Left hindlimb (tissue), 1 donor: ENCODE measurements around the gene VPS50.
"Not testable (repeated sequence)": the region's sequence is repeated elsewhere in the genome, so short reads cannot be mapped to it uniquely, and the experiment has no call there.

ENCODE experiments used
- DNase-seq: peaks from one replicate; pipeline ENCODE4 v3.0.0-alpha.2; 2018

Gene VPS50

DNA sequence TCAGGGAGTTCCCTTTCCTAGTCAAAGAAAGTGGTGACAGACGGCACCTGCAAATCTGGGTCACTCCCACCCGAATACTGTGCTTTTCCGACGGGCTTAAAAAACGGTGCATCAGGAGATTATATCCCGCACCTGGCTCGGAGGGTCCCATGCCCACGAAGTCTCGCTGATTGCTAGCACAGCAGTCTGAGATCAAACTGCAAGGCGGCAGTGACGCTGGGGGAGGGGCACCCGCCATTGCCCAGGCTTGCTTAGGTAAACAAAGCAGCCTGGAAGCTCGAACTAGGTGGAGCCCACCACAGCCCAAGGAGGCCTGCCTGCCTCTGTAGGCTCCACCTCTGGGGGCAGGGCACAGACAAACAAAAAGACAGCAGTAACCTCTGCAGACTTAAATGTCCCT, 110.0 kb downstream of the VPS50 start:
- DNase-seq, result not testable (repeated sequence)

DNA sequence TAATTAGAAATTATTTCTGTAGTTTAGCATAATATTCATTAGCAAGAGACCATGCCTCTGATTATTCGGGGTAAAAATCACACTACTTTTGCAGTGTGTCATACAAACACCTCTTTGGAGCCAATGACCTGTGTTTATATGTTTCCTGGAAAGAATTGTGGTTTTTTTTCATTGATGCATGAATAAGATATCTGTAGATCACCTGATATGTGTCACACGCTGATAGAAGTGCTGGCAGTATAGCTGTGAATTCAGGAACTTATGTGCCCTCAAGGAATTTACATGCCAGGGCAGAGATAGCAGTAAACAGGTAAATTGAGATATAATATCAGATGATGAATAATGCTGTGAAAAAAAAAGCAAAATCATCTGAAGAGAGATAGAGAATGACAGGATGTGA, 118.2 kb downstream of the VPS50 start:
- DNase-seq, result no peak

DNA sequence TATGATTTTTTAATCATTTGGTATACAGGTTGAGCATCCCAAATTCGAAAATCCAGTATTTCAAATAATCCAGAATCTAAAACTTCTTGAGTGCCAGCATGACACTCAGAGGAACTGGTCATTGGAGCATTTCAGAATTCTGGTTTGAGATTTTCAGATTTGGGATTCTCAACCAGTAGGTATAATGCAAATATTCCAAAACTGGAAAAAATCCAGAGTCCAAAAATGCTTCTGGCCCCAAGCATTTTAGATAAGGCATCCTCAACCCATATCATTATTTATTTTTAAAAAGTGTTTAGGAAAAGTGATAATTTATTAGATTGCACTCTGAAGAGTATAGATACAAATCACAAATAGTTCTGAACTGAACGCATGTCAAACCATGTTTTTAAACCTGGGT, 120.7 kb downstream of the VPS50 start:
- no peak for DNase-seq

DNA sequence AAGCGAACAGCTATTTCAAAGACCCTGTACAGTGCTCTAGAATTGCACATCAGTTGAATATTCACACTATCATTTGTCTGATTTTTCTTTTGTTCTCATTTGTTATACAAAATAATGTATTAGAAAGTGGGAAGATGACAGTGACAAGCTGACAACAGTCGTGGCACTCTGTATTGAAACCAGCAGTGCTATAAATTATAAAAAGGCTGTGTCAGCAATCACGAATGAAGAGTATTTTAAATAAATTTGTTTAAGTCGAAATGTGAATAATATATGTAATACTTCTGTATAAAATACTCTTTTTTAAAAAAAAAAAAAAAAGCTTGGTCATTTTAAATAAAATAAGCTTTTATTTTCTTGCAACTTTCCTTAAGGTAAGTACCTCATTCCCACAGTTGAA, 122.6 kb downstream of the VPS50 start:
- DNase-seq, result no peak

DNA sequence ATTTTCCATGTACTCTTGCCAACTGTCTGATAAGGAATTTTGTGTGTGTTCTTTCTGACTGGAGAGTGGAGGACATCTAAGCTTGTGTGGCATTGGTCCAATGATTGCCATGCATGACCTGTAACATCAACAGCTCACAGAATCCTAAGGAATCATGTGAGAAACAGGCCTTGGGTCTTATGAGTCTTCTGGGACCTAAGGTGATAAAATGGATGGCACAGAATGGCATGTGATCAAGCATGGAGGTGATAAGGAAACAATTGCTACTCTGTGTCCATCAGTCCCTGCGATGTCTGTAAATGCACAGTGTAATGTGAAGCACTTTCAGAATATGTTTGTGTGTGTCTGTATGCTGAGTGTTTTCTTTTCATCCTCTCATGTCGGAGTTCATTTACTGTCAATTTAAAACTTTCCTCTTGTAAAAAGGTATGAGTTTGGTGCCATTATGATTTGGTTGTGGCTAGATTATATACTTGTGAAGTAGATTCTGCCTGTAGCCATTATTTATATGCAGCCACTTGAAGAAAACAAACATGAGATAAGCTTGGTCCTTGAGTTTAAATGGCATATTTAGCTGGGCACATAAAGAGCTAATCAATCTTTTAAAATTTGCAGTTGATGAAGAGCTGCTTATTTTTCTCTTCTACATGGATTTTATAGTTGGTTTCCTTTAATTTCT, 127.5 kb downstream of the VPS50 start:
- no peak for DNase-seq

DNA sequence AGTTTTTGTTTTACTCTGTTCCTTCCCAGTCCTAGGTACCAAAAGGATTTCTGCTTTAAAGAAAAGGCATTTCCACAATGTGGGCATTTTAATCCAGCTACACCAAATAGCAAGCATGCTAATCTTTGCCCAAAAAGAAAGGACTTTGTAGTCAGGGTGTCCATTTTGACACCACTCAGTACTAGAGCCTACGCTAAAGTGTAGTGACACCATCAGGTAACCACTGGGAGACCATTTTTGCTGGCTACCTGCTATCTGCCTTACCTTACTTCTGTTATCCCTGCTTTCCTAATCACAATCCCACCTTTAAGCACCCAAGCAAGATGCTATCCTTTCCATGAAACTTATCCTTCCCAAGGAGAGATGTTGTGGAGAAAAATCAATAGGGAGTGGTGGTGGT, 129.7 kb downstream of the VPS50 start:
- no peak for DNase-seq

DNA sequence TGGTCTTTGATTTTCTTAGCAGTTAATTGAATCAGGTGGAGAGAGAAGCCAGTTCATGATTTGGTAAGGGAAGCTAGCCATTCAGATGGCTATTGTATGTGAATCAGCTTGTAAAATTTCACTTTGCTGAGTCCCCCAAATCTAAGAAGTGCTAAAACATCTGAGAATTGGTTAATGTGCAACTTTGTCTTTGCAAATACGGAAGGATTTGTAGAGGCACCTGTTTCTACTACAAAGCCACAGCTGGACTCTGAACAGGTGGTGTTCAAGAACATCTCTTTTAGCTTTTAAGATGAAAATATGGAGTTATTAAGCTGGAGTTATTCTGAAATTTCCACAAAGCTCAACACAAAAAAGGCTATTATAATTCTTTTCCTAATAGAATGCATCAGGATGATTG, 132.6 kb downstream of the VPS50 start:
- DNase-seq, result no peak

DNA sequence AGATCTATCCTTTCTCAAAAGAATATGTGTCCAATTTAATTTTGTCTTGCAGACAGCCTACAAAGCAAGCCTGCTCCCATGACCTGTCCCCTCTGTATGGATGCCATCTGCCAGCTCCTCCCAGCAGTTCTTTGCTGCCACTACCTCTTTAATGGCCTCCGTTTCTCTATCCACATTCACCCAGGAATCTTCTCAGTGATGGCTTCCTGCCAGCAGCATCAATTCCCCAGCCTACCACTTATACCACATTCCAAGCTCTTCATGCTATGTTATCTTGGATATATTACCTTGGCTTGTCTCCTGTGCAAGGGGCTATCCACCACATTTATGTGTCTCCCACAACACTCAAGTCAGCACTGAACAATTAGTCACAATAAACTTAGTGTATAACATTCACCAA, 133.2 kb downstream of the VPS50 start:
- DNase-seq, result no peak

DNA sequence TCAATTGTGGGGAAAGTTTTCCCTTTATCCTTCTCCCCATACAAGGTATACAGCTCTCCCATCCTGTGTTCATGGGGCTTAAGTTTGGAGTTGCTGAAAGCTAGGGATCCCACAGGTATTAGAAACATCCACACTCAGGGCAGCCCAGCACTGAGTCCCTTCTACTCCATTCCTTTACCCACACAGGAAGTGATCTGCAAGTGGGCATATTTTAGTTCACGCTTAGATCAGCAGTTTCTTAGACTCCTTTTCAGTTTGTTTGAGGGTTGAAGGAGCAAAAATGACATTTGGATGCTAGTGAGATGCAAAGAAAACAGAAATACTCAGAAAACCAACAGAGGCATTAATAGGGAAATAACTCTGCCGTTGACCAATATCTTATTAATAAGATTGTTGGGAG, 134.7 kb downstream of the VPS50 start:
- DNase-seq, result no peak

DNA sequence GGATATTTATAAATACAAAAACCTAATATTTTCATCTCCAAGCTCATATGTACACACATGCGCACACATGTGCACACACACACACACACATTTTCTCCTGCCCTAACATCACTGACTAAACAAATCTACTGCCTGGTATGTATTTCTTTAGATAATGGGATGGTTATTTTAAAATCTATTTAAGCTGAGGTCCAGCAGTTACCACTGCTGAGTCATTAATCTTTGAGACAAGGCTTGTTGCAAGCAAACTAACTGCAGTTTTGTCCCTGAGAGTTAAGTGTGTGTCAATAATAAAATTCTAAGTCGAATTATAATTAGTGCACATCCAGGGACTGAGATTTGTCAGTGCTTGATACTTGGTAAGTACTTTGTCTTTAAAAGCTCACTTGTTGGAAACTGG, 135.1 kb downstream of the VPS50 start:
- DNase-seq, result no peak

DNA sequence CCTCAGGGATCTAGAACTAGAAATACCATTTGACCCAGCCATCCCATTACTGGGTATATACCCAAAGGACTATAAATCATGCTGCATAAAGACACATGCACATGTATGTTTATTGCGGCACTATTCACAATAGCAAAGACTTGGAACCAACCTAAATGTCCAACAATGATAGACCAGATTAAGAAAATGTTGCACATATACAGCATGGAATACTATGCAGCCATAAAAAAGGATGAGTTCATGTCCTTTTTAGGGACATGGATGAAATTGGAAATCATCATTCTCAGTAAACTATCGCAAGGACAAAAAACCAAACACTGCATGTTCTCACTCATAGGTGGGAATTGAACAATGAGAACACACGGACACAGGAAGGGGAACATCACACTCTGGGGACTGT, 138.8 kb downstream of the VPS50 start:
- not testable (repeated sequence) for DNase-seq

DNA sequence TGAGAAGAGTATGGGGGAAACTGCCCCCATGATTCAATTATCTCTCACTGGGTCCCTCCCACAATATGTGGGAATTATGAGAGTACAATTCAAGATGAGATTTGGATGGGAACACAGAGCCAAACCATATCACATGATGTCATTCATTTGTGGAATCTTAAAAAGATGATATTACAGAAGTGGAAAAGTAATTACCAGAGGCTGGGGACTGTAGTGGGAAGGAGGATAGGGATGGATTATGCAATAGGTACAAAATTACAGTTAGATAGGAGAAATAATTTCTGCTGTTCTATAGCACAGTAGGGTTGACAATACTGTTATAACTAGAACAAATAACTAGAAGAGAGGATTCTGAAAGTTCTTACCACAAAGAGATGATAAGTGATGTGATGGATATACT, 141.4 kb downstream of the VPS50 start:
- no peak for DNase-seq

DNA sequence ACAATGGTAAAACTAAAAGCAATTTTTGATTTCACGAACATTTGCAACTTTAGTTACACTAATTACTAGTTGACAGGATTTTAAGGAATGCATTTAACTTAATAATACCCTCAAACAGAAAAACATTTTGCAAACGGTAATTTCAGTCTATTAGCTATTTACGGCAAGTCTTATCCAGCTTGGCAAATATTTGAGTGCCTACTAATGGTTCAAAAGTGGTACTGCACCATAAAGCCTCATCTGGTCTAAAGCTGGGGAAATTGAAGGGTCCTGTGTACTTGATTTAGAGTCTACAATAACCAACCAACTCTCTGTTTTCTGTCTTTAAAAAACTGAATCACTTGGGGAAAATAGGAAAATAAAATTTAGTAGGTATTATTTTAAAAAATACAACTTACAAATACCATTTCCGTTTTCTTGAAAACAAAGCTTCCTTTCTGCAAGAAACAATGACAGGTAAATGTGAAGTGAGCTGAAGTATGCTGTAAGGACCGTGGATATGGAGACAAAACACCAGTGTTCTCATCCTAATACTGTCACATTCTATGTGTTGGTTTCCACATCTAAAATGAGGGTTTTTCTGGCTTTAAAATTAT, 142.3 kb downstream of the VPS50 start:
- DNase-seq, result no peak

DNA sequence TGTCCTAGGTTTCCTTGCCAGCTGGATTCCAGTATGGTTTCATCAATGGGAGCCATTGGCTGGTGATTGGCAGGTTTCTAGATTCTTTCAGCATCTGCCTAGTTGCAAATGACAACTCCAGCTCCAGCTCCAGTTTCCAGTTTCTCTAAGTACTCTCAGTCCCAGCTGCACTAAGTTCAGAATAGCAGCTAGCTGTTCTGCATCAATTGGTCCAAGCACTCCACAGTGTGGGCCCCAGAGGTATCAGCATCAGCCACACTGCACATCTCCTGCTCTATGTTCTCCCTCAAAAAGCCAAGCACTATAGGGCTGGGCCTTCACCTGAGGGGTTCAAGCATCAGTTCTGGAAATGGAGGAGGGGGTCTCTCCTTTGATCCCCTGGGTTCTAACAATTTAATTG, 143.4 kb downstream of the VPS50 start:
- no peak for DNase-seq

DNA sequence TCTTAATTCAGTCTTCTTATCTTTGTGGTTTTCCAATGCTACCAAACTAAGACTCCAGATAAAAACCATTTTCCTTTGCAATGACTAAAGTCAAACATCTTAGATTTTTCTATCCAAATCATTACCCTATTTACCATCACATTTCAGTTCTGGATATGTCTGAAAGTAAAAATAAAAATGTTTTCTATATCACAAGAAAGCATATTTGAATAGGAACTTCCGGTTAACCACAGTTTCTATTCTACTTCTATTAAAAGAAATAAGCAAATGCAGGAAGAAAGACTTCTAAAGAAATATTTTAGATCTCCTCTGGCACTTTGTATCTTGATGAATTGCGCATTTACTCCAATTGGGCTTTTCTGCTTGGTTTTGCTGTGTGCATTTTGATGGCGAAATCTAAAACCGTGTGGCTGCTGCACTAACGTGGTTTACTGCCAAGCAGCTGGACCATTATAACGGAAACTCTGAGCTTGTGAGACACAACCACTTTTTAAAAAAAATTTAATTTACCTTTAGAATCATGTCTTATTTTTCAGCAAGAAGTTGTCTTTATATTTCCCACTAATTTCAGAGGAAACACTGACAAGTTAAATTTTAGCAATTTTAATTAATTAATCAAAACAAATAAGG, 146.1 kb downstream of the VPS50 start:
- no peak for DNase-seq

DNA sequence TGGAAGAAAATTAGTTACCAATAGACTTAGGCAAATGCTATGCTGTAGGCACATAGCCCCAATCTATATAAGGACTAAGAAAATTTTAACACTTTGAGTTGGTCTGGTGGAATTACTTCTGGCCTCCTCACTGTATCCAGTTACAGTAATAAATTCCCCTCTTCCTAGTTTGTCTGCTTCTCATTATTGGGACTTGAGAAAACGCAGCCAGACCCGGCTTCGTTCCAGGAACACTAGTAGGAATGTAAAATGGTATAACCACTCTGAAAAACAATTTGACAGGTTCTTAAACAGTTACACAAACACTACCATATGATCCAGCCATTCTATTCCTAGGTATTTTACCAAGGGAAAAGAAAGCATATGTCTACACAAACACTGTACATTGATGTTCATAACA, 150.2 kb downstream of the VPS50 start:
- DNase-seq, result no peak

DNA sequence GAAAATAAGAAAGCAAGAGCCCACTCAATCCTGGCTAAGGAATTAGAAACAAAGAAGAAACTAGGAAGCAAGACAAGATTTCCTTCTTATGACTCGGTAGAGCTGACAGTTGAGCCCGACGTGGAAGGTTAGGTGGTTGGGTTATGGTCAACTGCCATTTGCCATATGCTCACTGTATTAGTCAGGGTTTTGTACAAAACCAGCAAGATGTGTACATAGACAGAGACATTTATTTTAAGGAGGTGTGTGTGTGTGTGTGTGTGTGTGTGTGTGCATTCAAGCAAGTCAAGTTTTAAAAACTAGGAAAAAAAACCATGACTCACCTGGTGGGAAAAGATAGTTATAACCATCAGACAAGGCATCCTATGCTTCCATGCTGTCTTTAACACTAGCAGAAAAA, 158.5 kb downstream of the VPS50 start:
- no peak for DNase-seq

DNA sequence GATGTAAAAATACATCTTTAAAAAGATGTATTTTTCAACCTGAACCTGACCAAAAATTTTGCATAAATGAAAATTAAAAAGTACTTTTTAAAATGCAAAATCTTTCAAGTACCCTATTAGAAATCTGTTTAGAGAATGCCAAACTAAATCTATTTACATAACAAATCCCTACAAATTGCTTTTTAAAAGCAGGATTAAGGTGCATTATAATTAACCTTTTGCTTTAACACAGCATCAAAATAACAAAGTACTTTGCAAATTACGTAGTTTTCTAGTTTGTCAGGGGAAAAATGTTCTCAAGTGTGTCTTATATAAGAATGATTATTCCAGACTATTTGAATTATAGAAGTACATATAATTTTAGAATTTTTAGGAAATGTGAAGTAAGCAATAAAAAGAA, 160.8 kb downstream of the VPS50 start:
- DNase-seq, result no peak

DNA sequence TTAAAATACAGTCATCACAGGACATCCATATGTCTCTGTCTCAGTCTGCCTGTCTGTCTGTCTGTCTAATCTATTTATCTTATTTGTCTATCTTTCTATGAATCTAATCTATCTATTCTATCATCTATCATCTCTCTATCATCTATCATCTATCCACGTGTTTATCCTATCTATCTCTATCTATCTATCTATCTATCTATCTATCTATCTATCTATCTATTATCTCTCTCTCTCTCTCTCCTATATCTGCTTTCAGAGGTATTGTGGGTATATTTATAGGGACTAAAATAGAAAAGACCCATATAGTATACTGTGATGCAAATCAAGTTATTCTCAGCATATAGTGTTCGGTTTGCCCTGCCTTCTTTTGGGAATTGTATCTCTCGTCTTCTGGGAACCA, 167.5 kb downstream of the VPS50 start:
- DNase-seq, result no peak

DNA sequence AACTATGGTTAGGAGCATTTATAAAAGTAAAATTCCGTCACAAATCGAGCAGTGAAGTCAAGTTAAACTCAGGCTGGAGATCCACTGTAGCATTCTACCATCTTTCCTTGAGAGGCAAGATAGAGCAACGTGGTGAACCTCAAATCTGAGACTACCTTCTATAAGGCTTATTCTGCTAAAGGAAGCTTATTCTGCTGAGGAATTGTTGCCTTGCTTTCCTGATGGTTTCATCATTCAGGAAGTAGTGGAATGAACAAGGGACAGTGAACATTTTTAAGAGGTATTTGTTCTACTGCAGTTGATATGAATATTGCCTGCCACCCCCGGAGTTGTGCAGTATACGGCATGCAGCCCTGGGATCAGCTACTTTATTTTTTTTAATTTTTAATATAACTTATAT, 170.8 kb downstream of the VPS50 start:
- DNase-seq, result no peak

DNA sequence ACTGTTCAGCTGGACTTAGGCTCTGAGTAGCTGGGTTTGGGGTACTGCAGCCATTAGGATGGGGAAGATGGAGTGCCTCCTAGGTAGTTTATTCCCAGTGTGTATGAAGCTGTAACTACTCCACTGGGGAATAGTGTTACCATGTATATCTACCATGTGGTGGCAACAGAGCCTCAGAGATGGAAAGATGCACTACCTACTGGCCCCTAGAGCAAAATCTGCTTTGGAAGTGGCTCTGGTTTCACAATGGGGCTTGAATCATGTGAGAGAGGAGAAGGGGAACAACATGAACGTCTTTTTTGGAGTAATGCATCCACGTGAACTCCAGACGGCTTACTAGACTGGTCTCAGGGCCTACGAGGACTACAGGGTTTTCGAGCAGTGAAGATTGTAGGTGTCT, 175.1 kb downstream of the VPS50 start:
- DNase-seq, result no peak

DNA sequence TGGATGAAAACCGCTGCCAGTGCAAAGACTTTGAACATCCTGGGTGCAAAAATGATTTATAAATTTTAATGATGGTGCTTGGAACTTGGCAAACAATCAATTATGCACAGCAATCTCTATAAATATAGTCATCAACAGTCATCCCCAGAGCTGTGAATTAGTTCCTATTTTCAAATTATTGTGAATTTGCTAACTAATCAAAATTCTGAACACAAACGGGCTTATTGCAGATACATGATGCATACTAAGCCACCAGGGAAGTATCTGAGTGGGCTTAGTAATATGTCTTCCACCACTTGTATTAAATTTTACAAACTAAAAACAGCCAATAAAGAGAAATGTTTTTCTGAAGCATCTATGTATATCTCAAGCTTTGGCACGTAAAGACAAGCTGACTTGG, 177.2 kb downstream of the VPS50 start:
- DNase-seq, result no peak
